Trophoblast cell (in vitro differentiated cells and primary cell): ENCODE measurements around the gene TRNP1.
A peak's percentile ranks its signal among the peaks of the same experiment; 100 is the strongest.

ENCODE experiments used
- DNase-seq, 2 donors: peaks; one replicate each; pipeline ENCODE4 v3.0.0-alpha.2; 2016
- H2AFZ ChIP-seq: 2 replicates; pipeline ENCODE4 v1.6.1; 2013; ENCODE audit warnings: low read length, moderate library complexity, mild to moderate bottlenecking; ENCODE audit not compliant: insufficient read depth, poor library complexity
- H2AK5ac ChIP-seq: 2 replicates; pipeline ENCODE4 v1.6.1; 2013; ENCODE audit warnings: mild to moderate bottlenecking, low read length
- H2BK120ac ChIP-seq: 2 replicates; pipeline ENCODE4 v1.6.1; 2013; ENCODE audit warnings: low read length, mild to moderate bottlenecking, moderate library complexity; ENCODE audit not compliant: insufficient read depth, poor library complexity
- H2BK12ac ChIP-seq: 2 replicates; pipeline ENCODE4 v1.6.1; 2013; ENCODE audit warnings: mild to moderate bottlenecking, low read length, moderate library complexity
- H2BK5ac ChIP-seq: 2 replicates; pipeline ENCODE4 v1.6.1; 2013; ENCODE audit warnings: low read length, low read depth, moderate library complexity, mild to moderate bottlenecking; ENCODE audit not compliant: poor library complexity
- H3K14ac ChIP-seq: 2 replicates; pipeline ENCODE4 v1.6.1; 2013; ENCODE audit warnings: mild to moderate bottlenecking, low read length
- H3K18ac ChIP-seq: 2 replicates; pipeline ENCODE4 v1.6.1; 2013; ENCODE audit warnings: mild to moderate bottlenecking, low read length
- H3K23ac ChIP-seq: 2 replicates; pipeline ENCODE4 v1.6.1; 2013; ENCODE audit warnings: low read length
- H3K27ac ChIP-seq: 2 replicates; pipeline ENCODE4 v1.5.1; 2013; ENCODE audit warnings: low read depth, mild to moderate bottlenecking, inconsistent platforms, low read length, moderate library complexity
- H3K27me3 ChIP-seq: 2 replicates; pipeline ENCODE4 v1.6.1; 2013; ENCODE audit warnings: inconsistent platforms, mild to moderate bottlenecking, low read length, moderate library complexity; ENCODE audit not compliant: insufficient read depth
- H3K36me3 ChIP-seq, 2 experiments: 1 replicate in 1 of 2; 2 replicates in 1 of 2; pipeline ENCODE4 v1.6.1; 2013; ENCODE audit warnings: low read length in 2 of 2, mild to moderate bottlenecking in 2 of 2, moderate library complexity in 1 of 2; ENCODE audit not compliant: insufficient read depth in 2 of 2, control insufficient read depth in 1 of 2
- H3K4ac ChIP-seq: 2 replicates; pipeline ENCODE4 v1.6.1; 2013; ENCODE audit warnings: low read depth, mild to moderate bottlenecking, low read length, moderate library complexity
- H3K4me1 ChIP-seq, 2 experiments: 1 replicate in 1 of 2; 2 replicates in 1 of 2; pipeline ENCODE4 v1.6.1; 2013; ENCODE audit warnings: low read length in 2 of 2, mild to moderate bottlenecking in 2 of 2, moderate library complexity in 1 of 2; ENCODE audit not compliant: insufficient read depth in 2 of 2, control insufficient read depth in 1 of 2
- H3K4me2 ChIP-seq: 2 replicates; pipeline ENCODE4 v1.6.1; 2013; ENCODE audit warnings: inconsistent platforms, mild to moderate bottlenecking, low read length, moderate library complexity
- H3K4me3 ChIP-seq: 2 replicates; pipeline ENCODE4 v1.5.1; 2013; ENCODE audit warnings: mild to moderate bottlenecking, low read depth, low read length, inconsistent platforms
- H3K79me1 ChIP-seq: one replicate; pipeline ENCODE4 v1.6.1; 2013; ENCODE audit warnings: low read length
- H3K79me2 ChIP-seq: 2 replicates; pipeline ENCODE4 v1.6.1; 2013; ENCODE audit warnings: low read length, mild to moderate bottlenecking; ENCODE audit not compliant: control insufficient read depth, insufficient read depth, poor library complexity
- H3K9ac ChIP-seq: 2 replicates; pipeline ENCODE4 v1.6.1; 2013; ENCODE audit warnings: mild to moderate bottlenecking, low read length
- H3K9me3 ChIP-seq: 2 replicates; pipeline ENCODE4 v1.6.1; 2013; ENCODE audit warnings: low read depth, mild to moderate bottlenecking, control low read depth, inconsistent platforms, low read length; ENCODE audit not compliant: insufficient read depth
- H4K12ac ChIP-seq: 2 replicates; pipeline ENCODE4 v1.6.1; 2013; ENCODE audit warnings: low read depth, mild to moderate bottlenecking, low read length, moderate library complexity
- H4K8ac ChIP-seq: 2 replicates; pipeline ENCODE4 v1.6.1; 2013; ENCODE audit warnings: low read depth, mild to moderate bottlenecking, low read length, moderate library complexity
- H4K91ac ChIP-seq: one replicate; pipeline ENCODE4 v1.6.1; 2013; ENCODE audit warnings: low read depth, mild to moderate bottlenecking, low read length, moderate library complexity
- WGBS: extraction: QIAGEN DNeasy Blood & Tissue Kit; methylation state at CpG from one replicate; pipeline ENCODE4 v1.1.7; 2013; ENCODE audit warnings: missing lambda C conversion rate; ENCODE audit not compliant: insufficient read length, insufficient coverage; ENCODE audit errors: extremely low coverage; 5-methylcytosine and 5-hydroxymethylcytosine counted together

TRNP1 gene

DNA sequence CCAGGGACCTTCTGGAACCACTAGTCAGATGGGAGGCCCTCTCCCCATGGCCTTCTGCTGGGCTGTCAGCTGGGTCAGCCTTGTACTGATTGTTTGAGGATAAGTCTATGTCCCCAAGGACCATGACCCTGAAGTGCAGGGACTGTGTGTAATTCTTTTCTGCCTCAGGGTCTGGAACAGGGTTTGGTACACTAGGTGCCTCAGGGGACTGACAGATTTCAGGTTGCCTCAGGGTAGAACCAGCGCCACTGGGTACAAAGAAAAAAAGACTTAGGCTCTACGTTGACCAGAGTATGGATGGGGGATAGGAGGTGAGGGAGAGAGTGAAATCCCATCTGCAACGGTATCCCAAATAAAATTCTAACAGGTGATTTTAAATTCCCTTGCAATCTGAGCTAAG, 36.2 kb upstream of the TRNP1 start:
- H3K79me1 ChIP-seq, result peaks cover 7% of the 10 kb centered on the region
- no peak overlapping the region for H2BK120ac ChIP-seq
- H3K4me1 ChIP-seq, result peaks cover 0 to 8% of the 10 kb centered on the region in 2 experiments
- no peak overlapping the region for H3K4me2 ChIP-seq
- no CpG with 5 or more reads among the region's 3 CpGs for WGBS
- no peak overlapping the region for H2AFZ ChIP-seq
- H3K14ac ChIP-seq, result no peak overlapping the region
- H3K27me3 ChIP-seq, result no peaks in the 10 kb centered on the region
- no peak overlapping the region for H3K4ac ChIP-seq
- no peak overlapping the region for H3K23ac ChIP-seq
- no peak overlapping the region for H3K27ac ChIP-seq
- H2BK5ac ChIP-seq, result no peak overlapping the region
- no peak overlapping the region for H2BK12ac ChIP-seq
- no peak overlapping the region for H4K8ac ChIP-seq
- DNase-seq, result peak; percentile 66 to 91
- H3K4me3 ChIP-seq, result no peak overlapping the region
- no peak overlapping the region for H3K18ac ChIP-seq
- peaks cover 1% of the 10 kb centered on the region for H3K9me3 ChIP-seq
- no peak overlapping the region for H4K12ac ChIP-seq
- H4K91ac ChIP-seq, result no peak overlapping the region
- peaks cover 2 to 5% of the 10 kb centered on the region in 2 experiments for H3K36me3 ChIP-seq
- H3K79me2 ChIP-seq, result peaks cover 7% of the 10 kb centered on the region
- no peak overlapping the region for H2AK5ac ChIP-seq
- no peak overlapping the region for H3K9ac ChIP-seq

DNA sequence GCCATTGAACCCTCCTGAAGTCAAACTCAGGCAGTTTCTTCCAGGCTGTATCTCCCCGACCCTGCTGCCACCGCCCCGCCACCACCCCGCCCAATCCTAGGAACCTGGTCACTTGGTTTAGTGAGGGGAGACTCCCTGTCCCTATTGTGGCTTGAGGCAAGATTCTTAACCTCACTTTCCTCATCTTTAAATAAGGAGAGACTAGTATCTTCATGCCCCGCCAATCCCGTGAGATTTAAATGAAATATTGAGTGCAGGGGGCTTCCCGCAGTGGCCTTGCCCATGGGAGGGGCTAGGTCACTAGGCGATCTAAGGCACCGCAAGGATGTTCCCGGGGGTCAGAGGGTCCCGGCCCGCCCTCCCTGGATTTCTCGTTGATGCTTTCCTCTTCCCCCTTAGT, 34.2 kb upstream of the TRNP1 start:
- Histone ChIP-seq H2AFZ (peak overlapping the region; percentile 64), H3K79me1 (peaks cover 7% of the 10 kb centered on the region)
- WGBS, result no CpG with 5 or more reads among the region's 13 CpGs

DNA sequence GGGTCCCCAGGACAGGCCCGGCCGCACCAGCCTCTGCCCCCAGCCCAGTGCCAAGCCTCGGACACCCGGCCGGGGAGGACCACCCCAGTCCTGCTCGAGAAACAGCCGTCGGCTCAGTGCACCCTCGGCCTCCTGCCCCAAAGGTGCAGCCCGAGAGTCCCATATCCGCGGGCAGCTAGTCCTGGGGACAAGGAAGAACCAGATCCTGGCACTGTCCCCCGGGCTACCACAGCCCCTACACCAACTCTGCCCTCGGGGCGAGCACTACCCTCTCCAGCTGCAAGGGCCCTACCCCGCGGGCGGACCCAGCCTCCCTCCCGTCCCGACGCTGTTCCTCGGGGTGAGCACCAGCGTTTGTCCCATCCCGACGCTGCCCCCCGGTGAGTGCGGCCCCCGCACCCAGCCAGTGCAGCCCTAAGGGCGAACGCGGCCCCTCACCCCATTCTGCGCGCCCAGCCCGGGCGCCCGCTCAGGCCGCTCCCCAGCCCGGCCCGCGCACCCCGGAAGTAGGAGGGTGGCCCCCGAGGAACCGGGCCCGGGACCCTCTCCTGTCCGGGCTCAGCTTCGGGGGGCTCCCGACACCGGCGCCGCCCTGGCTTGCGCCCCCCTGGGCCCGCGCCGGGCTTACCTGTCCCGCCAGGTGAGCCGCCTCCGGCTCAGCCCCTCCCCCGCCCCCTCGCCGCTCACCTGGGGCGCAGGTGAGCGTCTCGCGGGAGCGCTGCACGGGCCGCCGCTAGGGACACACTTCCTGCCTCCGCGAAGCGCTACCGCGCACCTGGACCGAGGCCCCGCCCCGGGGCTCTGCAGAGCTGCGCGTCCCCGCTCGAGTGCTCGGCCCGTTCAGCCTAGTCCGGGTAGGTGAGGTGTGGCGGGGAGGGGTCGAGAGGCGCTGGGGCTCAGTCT, 33.5 kb upstream of the TRNP1 start, which contains the start of gene KDF1:
Gene KDF1 (minus strand): TSS at position 747 of the 903 bp plus-strand sequence. CDS start 8,088 bp downstream, outside the sequence.
- Histone ChIP-seq H2BK120ac (peak within 1 kb of the TSS; percentile 9), H3K4me3 (peak within 1 kb of the TSS; percentile 99), H3K4me1 (peaks cover 0 to 8% of the 10 kb centered on the region in 2 experiments), H2AFZ (peak within 1 kb of the TSS; percentile 64), H2AK5ac (no peak within 1 kb of the TSS), H3K9ac (peak within 1 kb of the TSS; percentile 96), H2BK5ac (peak within 1 kb of the TSS; percentile 54), H2BK12ac (no peak within 1 kb of the TSS), H4K8ac (peak within 1 kb of the TSS; percentile 79), H4K12ac (peak within 1 kb of the TSS; percentile 66), H3K23ac (no peak within 1 kb of the TSS), H3K27me3 (no peaks in the 10 kb centered on the region), H4K91ac (peak within 1 kb of the TSS; percentile 59), H3K4me2 (peak within 1 kb of the TSS; percentile 87), H3K4ac (peak within 1 kb of the TSS; percentile 16), H3K9me3 (peaks cover 1% of the 10 kb centered on the region), H3K18ac (peak within 1 kb of the TSS; percentile 64), H3K79me1 (peaks cover 7% of the 10 kb centered on the region), H3K27ac (peak within 1 kb of the TSS; percentile 2), H3K14ac (peak within 1 kb of the TSS; percentile 44), H3K79me2 (peaks cover 7% of the 10 kb centered on the region), H3K36me3 (no peaks in the 10 kb centered on the region)
- peak; percentile 84 to 91 for DNase-seq
- no CpG with 5 or more reads among the region's 86 CpGs for WGBS

More for the DNA sequence above, 34.2 kb upstream of the TRNP1 start:
- H3K23ac ChIP-seq, result no peak overlapping the region
- H4K12ac ChIP-seq, result no peak overlapping the region
- peaks cover 7% of the 10 kb centered on the region for H3K79me2 ChIP-seq
- H3K4me2 ChIP-seq, result peak overlapping the region; percentile 87
- H2BK12ac ChIP-seq, result no peak overlapping the region
- DNase-seq, result no peak
- H3K4ac ChIP-seq, result peak overlapping the region; percentile 16
- H4K91ac ChIP-seq, result peak overlapping the region; percentile 59
- no peak overlapping the region for H2AK5ac ChIP-seq
- H3K4me3 ChIP-seq, result peak overlapping the region; percentile 99
- H3K27ac ChIP-seq, result no peak overlapping the region
- H3K27me3 ChIP-seq, result no peaks in the 10 kb centered on the region
- H3K36me3 ChIP-seq, result no peaks in the 10 kb centered on the region
- H3K18ac ChIP-seq, result no peak overlapping the region
- peaks cover 0 to 8% of the 10 kb centered on the region in 2 experiments for H3K4me1 ChIP-seq
- H3K9ac ChIP-seq, result no peak overlapping the region
- H2BK5ac ChIP-seq, result no peak overlapping the region
- peak overlapping the region; percentile 79 for H4K8ac ChIP-seq
- no peak overlapping the region for H3K14ac ChIP-seq
- peaks cover 1% of the 10 kb centered on the region for H3K9me3 ChIP-seq
- H2BK120ac ChIP-seq, result no peak overlapping the region

DNA sequence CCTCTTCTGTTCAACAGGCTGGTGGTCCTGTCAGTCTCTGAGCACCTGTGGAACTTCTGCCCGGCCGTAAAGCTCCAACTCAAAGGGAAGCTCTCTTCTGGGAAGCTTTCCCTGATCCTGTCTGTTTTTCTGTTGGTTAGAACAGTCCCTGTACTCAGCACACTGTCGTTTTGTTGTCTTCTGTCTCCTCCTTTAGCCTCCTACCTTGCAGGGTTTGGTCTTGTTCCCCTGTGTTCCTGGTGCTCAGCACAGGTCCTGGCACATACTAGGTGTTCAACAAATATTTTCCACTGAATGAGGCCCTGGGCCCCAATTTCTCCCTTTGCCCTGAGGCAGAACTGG, 32.9 kb upstream of the TRNP1 start:
- Histone ChIP-seq H2AK5ac (no peak overlapping the region), H3K79me2 (peaks cover 7% of the 10 kb centered on the region), H2BK12ac (no peak overlapping the region), H3K4ac (no peak overlapping the region), H2BK5ac (no peak overlapping the region), H4K91ac (no peak overlapping the region), H3K23ac (no peak overlapping the region), H3K14ac (peak overlapping the region; percentile 3), H3K36me3 (no peaks in the 10 kb centered on the region), H3K18ac (no peak overlapping the region), H3K9ac (peak overlapping the region; percentile 38), H4K12ac (peak overlapping the region; percentile 4), H3K27me3 (no peaks in the 10 kb centered on the region), H2BK120ac (no peak overlapping the region), H3K9me3 (peaks cover 1% of the 10 kb centered on the region), H3K79me1 (peaks cover 7% of the 10 kb centered on the region), H3K27ac (no peak overlapping the region), H2AFZ (peak overlapping the region; percentile 24), H3K4me1 (peaks cover 0 to 8% of the 10 kb centered on the region in 2 experiments), H4K8ac (peak overlapping the region; percentile 35), H3K4me2 (peak overlapping the region; percentile 87), H3K4me3 (peak overlapping the region; percentile 99)
- no peak for DNase-seq
- WGBS, result no CpG with 5 or more reads among the region's 3 CpGs
